Spinal cord (tissue), 10 donors: ENCODE data around the gene CDH18. TPM values are rescaled to one million over a fixed set of nuclear protein-coding genes. Genes with fewer than 3 reads are reported as not detected.
A peak's percentile ranks its signal among the peaks of the same experiment; 100 is the strongest.

Source experiments
- DNase-seq, 6 donors: peaks; one replicate each; pipeline versions ENCODE4 v3.0.0 to v3.0.0-alpha.2; 2013 to 2015; ENCODE audit warnings: low spot score in 6 of 6, low read depth in 4 of 6
- H3K27ac ChIP-seq: one replicate; pipeline ENCODE4 v1.5.1; 2013; ENCODE audit warnings: low read depth, low read length, control low read depth
- H3K27me3 ChIP-seq: one replicate; pipeline ENCODE4 v1.6.1; 2013; ENCODE audit warnings: low read length; ENCODE audit not compliant: control insufficient read depth, insufficient read depth
- H3K36me3 ChIP-seq: one replicate; pipeline ENCODE4 v1.6.1; 2013; ENCODE audit warnings: low read length; ENCODE audit not compliant: control insufficient read depth, insufficient read depth
- H3K4me1 ChIP-seq: one replicate; pipeline ENCODE4 v1.6.1; 2013; ENCODE audit warnings: low read length; ENCODE audit not compliant: control insufficient read depth, insufficient read depth
- H3K4me3 ChIP-seq: one replicate; pipeline ENCODE4 v1.5.1; 2013; ENCODE audit warnings: low read depth, low read length, control low read depth
- H3K9me3 ChIP-seq: one replicate; pipeline ENCODE4 v1.6.1; 2013; ENCODE audit warnings: low read length; ENCODE audit not compliant: control insufficient read depth, insufficient read depth
- WGBS: methylation state at CpG from one replicate; pipeline ENCODE4 v1.1.5; 2013; ENCODE audit warnings: missing lambda C conversion rate; ENCODE audit not compliant: insufficient coverage; 5-methylcytosine and 5-hydroxymethylcytosine counted together
- polyA plus RNA-seq, 2 donors: library from polyadenylated mRNA; unstranded; fragments of 120-200 nt; gene quantifications; one replicate each; pipeline ENCODE4 v1.2.1, GENCODE V29; 2013; ENCODE audit not compliant: insufficient read length in 2 of 2
- total RNA-seq, 2 donors: library from RNA; depleted of rRNA in 1 of 2; stranded (reverse); fragments of 120-200 nt in 1 of 2; fragments of >200 nt in 1 of 2; gene quantifications; one replicate each; pipeline versions ENCODE4 v1.2.3 to v1.2.4, GENCODE V29; 2013 to 2014
- donor health status: healthy.

The CDH18 gene
- total and polyA plus RNA-seq, 4 donors, result 22.1 to 90.3 (median 25.4) TPM

DNA sequence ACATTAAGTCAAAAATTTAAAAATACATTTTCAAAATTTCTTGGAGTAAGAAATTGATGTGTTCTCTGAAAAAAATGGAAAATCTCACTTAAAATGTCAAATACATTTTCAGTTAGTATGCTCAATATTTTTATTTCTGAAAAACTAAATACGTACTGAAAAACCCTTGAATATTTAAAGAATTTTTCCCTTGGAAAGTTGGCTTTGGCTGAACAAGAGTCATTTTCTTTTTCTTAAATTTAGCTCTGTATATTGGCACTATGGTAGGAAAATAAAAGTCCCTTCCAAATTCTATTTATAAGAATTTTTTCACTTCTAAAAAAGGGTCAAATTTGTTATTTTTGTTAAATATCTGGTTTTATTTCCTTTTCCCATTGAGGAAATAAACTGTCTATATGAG, 29.0 kb upstream of the CDH18 start:
- no peak overlapping the region for H3K27ac ChIP-seq
- no peak overlapping the region for H3K4me3 ChIP-seq
- H3K4me1 ChIP-seq, result no peaks in the 10 kb centered on the region
- no peaks in the 10 kb centered on the region for H3K36me3 ChIP-seq
- H3K27me3 ChIP-seq, result no peaks in the 10 kb centered on the region
- H3K9me3 ChIP-seq, result no peaks in the 10 kb centered on the region
- WGBS, result no CpG with 5 or more reads among the region's 1 CpG
- DNase-seq, result no peak

DNA sequence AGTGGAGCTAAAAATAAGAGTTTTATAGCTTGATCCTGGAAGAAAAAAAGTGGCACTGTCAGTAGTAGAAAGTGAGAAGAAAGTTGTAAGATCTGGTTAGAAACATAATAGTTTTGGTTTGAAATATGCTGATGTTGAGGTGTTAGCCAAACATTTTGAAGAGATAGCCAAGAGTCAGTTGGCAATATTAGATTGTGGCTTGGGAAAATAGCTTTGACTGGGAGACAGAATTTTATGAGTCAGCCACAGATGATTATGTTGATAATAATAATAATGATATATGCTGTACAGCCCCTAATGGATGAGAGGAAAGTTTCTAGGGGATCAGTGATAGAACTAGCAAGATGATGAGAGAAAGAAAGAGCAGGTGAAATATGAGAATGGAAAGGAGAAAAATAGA, 12.4 kb upstream of the CDH18 start:
- Histone ChIP-seq H3K4me1 (no peaks in the 10 kb centered on the region), H3K27me3 (no peaks in the 10 kb centered on the region), H3K9me3 (no peaks in the 10 kb centered on the region), H3K27ac (no peak overlapping the region), H3K36me3 (no peaks in the 10 kb centered on the region), H3K4me3 (no peak overlapping the region)
- no peak for DNase-seq

DNA sequence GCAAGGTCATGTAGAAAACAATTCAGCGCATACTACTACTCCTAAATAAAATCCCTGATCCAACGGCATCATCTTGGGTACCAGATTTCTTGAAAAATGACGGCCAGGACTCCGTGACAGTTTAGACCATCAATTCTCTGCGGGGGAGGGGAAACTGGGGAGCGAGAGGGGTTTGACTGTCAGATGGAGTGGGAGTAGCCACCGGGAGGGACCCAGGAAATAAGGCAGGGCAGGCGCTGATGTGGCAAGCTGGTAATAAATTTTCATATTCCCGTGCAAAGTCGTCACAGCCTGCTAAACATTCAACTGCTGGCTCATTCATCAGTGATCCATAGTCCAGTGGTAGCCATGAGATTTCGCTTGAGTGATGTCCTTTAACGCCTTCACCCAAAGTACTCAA, 457 bp upstream of the CDH18 start:
- DNase-seq, result no peak
- Histone ChIP-seq H3K27ac (peak overlapping the region; percentile 42), H3K9me3 (no peaks in the 10 kb centered on the region), H3K27me3 (no peaks in the 10 kb centered on the region), H3K4me3 (peak overlapping the region; percentile 57), H3K4me1 (no peaks in the 10 kb centered on the region), H3K36me3 (no peaks in the 10 kb centered on the region)
- WGBS, result 9% methylated on average over 9 of the region's 12 CpGs

DNA sequence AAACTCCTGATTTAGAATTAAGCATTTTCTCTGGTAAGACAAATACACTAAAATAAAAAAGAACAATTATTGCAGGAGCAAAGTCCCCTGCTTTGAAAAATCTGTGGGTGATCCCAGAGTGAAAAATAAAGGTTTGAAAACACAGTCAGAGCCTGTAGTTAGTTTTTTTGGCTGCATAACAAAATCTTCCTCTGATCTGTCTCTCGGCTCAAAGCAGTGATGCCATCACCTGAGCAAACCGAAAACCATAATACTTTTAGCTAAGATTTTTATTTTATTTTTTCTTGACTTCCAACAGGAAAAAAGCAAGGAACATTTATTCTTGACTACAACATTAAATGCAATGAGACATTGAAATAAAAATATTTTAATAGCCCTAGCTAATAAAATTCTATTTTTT, 1.2 kb downstream of the CDH18 start:
- Histone ChIP-seq H3K36me3 (no peaks in the 10 kb centered on the region), H3K27me3 (no peaks in the 10 kb centered on the region), H3K4me3 (peak overlapping the region; percentile 57), H3K27ac (no peak overlapping the region), H3K4me1 (no peaks in the 10 kb centered on the region), H3K9me3 (no peaks in the 10 kb centered on the region)
- DNase-seq, result peak in 2 of 6 donors; percentile 5 to 36
- no CpG with 5 or more reads among the region's 2 CpGs for WGBS

DNA sequence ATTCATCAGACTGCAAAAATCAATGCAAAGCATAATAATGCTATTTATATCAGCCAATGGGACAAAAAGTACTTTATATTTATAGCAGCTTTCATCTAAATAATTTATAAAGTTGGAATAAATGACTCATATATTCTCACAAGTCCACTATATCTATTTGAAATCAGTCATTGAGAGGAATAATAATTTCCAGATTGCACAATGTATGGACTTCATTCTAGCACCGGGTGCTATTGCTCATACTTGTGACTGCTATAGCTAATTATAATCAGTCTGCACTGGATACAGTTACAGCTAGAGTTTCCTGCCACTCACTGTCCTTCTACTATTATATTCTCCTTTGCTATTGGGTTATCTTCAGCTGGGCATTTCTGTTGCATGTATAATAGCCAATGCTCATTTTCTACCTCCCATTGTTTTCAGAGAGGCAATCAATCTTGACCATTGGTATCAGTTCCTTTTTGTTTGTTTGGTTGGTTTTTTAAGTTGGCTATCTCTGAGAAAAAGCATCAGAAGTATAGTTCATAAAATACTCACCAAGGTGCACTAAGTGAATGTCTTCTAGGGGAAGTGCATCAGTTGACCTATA, 1.9 kb downstream of the CDH18 start:
- no peaks in the 10 kb centered on the region for H3K9me3 ChIP-seq
- DNase-seq, result peak in 1 of 6 donors; percentile 27
- H3K36me3 ChIP-seq, result no peaks in the 10 kb centered on the region
- no CpG with 5 or more reads among the region's 1 CpG for WGBS
- H3K27me3 ChIP-seq, result no peaks in the 10 kb centered on the region
- H3K4me3 ChIP-seq, result no peak overlapping the region
- no peak overlapping the region for H3K27ac ChIP-seq
- H3K4me1 ChIP-seq, result no peaks in the 10 kb centered on the region

DNA sequence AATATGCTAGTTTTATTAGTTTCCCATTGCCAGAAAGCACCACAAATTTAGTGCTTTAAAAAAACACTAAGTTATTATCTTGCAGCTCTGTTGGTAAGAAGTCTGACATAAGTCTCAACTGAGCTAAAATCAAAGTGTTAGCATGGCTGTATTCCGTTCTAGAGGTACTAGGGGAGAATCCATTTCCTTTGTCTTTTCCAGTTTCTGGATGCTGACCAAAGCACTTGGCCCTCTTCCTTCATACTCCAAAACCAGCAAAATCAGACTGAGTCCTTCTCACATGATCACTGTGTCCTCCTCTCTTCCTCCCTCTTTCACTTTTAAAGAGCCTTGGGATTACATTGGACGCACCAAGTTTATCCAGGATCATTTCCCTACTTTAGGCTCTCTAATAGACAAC, 9.5 kb downstream of the CDH18 start:
- Histone ChIP-seq H3K4me3 (no peak overlapping the region), H3K27me3 (no peaks in the 10 kb centered on the region), H3K36me3 (no peaks in the 10 kb centered on the region), H3K9me3 (no peaks in the 10 kb centered on the region), H3K4me1 (no peaks in the 10 kb centered on the region), H3K27ac (no peak overlapping the region)
- no CpG with 5 or more reads among the region's 2 CpGs for WGBS
- peak in 1 of 6 donors; percentile 11 for DNase-seq

DNA sequence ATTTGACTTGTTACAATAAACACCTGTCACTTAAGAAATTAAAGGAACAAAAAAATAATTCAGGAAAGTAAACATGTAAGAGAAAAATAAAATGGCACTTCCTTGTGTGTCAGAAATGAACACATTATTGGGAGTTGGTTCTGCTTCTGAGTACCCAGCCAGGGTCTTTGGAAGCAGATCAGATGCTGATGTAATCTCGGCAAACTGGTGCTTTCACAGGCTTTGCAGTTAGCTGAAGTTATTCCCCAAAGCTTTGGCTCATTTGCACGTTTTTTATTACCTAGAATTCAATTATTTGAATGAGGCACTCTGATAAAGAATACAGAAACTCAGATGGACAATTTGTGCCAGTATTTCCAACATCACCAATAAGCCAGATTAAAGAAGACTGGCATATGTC, 10.9 kb downstream of the CDH18 start:
- Histone ChIP-seq H3K27me3 (no peaks in the 10 kb centered on the region), H3K36me3 (no peaks in the 10 kb centered on the region), H3K4me3 (no peak overlapping the region), H3K27ac (no peak overlapping the region), H3K4me1 (no peaks in the 10 kb centered on the region), H3K9me3 (no peaks in the 10 kb centered on the region)
- DNase-seq, result peak in 2 of 6 donors; percentile 82
- no CpG with 5 or more reads among the region's 2 CpGs for WGBS

DNA sequence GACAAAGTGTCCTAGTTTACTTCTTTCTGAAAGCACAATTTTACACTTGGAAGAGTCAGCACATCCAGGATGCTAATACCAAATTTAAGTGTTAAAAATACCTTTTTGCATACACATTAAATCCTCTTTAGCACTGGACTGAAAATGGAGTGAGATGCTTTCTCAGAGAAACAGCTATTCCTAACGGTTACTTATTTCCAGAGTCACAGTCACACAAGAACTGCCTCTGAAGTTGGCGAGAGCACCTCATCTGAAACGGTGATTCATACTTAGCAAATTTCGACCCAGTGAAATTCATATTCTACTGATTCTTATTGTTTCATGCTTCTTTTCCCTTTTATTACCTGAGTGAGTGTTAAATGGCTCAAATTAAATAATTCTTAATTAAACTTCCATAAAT, 12.2 kb downstream of the CDH18 start:
- Histone ChIP-seq H3K9me3 (no peaks in the 10 kb centered on the region), H3K27me3 (no peaks in the 10 kb centered on the region), H3K27ac (no peak overlapping the region), H3K4me3 (no peak overlapping the region), H3K36me3 (no peaks in the 10 kb centered on the region), H3K4me1 (no peaks in the 10 kb centered on the region)
- DNase-seq, result no peak
- WGBS, result no CpG with 5 or more reads among the region's 4 CpGs

DNA sequence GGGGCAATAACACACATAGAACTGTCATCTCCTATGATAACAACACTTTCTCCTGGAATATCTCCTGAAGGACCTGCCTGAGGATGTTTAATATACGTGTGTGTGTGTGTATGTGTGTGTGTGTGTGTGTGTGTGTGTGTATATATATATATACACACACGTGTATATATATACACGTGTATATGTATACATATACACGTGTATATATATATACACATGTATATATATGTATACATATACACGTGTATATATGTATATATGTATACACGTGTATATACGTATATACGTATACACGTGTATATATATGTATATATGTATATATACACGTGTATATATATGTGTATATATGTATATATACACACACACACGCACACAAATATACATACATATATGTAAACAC, 27.5 kb downstream of the CDH18 start:
- no peak overlapping the region for H3K27ac ChIP-seq
- no peak for DNase-seq
- WGBS, result no CpG with 5 or more reads among the region's 11 CpGs
- no peak overlapping the region for H3K4me3 ChIP-seq
- H3K4me1 ChIP-seq, result no peaks in the 10 kb centered on the region
- H3K9me3 ChIP-seq, result no peaks in the 10 kb centered on the region
- no peaks in the 10 kb centered on the region for H3K27me3 ChIP-seq
- no peaks in the 10 kb centered on the region for H3K36me3 ChIP-seq

DNA sequence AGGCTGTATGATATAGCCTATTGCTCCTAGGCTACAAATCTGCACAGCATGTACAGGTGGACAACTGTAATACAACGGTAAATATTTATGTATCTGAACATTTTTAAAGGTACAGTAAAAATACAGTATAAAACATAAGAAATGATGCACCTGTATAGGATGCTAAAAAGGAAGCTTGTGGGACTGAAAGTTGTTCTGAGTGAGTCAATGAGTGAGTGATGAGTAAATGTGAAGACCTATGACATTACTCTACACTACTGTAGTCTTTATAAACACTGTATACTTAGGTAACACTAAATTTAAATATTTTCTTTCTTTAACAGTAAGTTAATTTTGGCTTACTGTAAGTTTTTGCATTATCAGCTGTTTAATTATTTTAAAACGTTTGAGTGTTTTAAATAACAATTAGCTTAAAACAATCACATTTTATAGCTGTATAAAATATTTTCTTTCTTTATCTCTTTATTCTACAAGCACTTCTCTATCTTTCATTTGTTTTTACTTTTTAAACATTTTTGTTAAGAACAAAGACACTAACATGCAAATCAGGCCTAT, 28.1 kb downstream of the CDH18 start:
- WGBS, result no CpG with 5 or more reads among the region's 2 CpGs
- H3K4me1 ChIP-seq, result no peaks in the 10 kb centered on the region
- H3K9me3 ChIP-seq, result no peaks in the 10 kb centered on the region
- H3K27me3 ChIP-seq, result no peaks in the 10 kb centered on the region
- DNase-seq, result no peak
- H3K36me3 ChIP-seq, result no peaks in the 10 kb centered on the region
- no peak overlapping the region for H3K4me3 ChIP-seq
- no peak overlapping the region for H3K27ac ChIP-seq
